Stimulated activated naive B cell treated with anti-CD40 and anti-IgM and Interleukin-4, amounts not matched to agents 10 μg/mL and 1 μg/mL and 100 μg/mL, for 72 hours (primary cell): Measurements from ENCODE around the gene HJV.
"Not testable (repeated sequence)": the region's sequence is repeated elsewhere in the genome, so short reads cannot be mapped to it uniquely, and the experiment has no call there.

Experiments used
- ATAC-seq, 2 donors: fragments of 150-1000 bp; cut with Tn5 transposase; replicated peaks; 2 replicates each; pipeline ENCODE4 v1.10.0; 2021; ENCODE audit warnings: moderate library complexity in 1 of 2
- DNase-seq: peaks from one replicate; pipeline ENCODE4 v3.0.0; 2021
- H3K27ac Mint-ChIP-seq: one replicate; pipeline ENCODE4 v1.8.0; 2022; ENCODE audit warnings: mild to moderate bottlenecking, mixed read lengths
- H3K27me3 Mint-ChIP-seq, 2 donors: one replicate each; pipeline ENCODE4 v1.8.0; 2022; ENCODE audit warnings: mixed read lengths in 2 of 2
- H3K36me3 Mint-ChIP-seq, 2 donors: one replicate each; pipeline ENCODE4 v1.8.0; 2022; ENCODE audit warnings: mixed read lengths in 2 of 2, mild to moderate bottlenecking in 1 of 2
- H3K4me1 Mint-ChIP-seq, 2 donors: one replicate each; pipeline ENCODE4 v1.8.0; 2022; ENCODE audit warnings: mixed read lengths in 2 of 2, mild to moderate bottlenecking in 1 of 2
- H3K4me3 Mint-ChIP-seq, 2 donors: one replicate each; pipeline ENCODE4 v1.8.0; 2022; ENCODE audit warnings: mild to moderate bottlenecking in 2 of 2, mixed read lengths in 2 of 2, moderate library complexity in 1 of 2
- H3K9me3 Mint-ChIP-seq, 2 donors: one replicate each; pipeline ENCODE4 v1.8.0; 2022; ENCODE audit warnings: mixed read lengths in 2 of 2, mild to moderate bottlenecking in 1 of 2

HJV gene, protein sequence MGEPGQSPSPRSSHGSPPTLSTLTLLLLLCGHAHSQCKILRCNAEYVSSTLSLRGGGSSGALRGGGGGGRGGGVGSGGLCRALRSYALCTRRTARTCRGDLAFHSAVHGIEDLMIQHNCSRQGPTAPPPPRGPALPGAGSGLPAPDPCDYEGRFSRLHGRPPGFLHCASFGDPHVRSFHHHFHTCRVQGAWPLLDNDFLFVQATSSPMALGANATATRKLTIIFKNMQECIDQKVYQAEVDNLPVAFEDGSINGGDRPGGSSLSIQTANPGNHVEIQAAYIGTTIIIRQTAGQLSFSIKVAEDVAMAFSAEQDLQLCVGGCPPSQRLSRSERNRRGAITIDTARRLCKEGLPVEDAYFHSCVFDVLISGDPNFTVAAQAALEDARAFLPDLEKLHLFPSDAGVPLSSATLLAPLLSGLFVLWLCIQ

DNA sequence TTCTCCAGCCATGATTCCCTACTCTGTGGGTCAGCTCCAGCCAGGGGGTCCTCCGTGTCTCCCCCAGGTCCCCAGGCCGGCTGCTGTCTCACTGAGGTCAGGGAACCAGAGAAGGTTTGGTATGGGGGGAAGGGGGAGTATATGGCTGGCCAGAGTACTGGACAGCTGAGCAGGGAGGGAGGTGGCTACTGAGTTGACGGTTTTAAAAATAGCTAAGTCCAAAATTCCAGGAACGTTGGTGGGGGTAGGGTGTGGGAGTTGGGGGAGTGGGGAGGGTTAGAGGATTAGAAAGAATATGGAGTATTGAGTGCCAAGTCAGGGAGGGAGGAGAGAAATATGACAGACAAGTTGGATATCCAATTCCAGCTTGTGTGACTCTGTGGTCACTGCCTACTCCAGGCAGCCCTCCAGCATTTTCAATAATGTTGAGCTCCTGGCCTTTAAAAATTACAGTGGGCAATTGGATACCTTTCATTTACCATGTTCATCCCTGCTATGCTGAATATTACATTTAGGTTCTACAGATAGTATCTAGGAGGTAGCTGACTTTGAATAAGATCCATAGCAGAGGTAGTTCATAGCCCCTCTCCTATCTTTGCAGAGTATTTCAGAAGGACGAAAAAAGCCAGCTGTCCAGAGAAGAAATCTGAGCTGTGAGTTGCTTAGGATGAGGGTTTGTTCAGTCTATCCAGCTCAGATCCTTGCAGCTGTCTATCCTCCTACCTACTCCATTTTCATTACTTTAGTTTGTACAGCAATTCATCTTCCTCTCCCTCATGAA is at the start of gene HJV:
TSS of gene HJV (minus strand) at position 114 of the 781 bp plus-strand sequence. CDS start 1,504 bp downstream, outside the sequence.
- Mint-ChIP-seq H3K4me1 (peaks cover 12 to 16% of the 10 kb centered on the region in 2 donors), H3K4me3 (no peak within 1 kb of the TSS), H3K36me3 (no peaks in the 10 kb centered on the region), H3K27ac (no peak within 1 kb of the TSS), H3K9me3 (no peaks in the 10 kb centered on the region), H3K27me3 (peaks cover 48 to 55% of the 10 kb centered on the region in 2 donors)
- DNase-seq: no peak
- ATAC-seq: no peak

DNA sequence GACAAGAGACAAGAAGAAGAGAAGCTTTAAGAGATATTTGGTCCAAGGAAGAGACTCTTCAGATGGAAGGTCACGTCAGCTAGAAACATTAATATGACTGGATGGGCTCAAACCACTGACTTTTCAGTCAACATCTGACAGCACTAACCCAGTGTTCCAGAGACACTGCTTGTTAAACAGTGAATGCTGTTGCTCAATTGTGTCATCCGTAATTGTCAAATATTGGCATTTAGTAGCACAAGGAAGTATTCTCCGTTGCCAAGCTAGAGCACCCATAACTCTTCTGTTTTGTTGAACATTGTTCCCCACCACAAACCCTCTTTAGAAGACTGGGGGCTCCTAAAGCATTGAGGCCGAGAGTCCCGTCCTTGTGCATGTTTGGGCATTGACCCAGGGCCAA is 37.6 kb upstream of the HJV start:
- not testable (repeated sequence) for DNase-seq, H3K4me1 Mint-ChIP-seq, H3K36me3 Mint-ChIP-seq, ATAC-seq, H3K9me3 Mint-ChIP-seq, H3K27ac Mint-ChIP-seq, H3K27me3 Mint-ChIP-seq, H3K4me3 Mint-ChIP-seq

DNA sequence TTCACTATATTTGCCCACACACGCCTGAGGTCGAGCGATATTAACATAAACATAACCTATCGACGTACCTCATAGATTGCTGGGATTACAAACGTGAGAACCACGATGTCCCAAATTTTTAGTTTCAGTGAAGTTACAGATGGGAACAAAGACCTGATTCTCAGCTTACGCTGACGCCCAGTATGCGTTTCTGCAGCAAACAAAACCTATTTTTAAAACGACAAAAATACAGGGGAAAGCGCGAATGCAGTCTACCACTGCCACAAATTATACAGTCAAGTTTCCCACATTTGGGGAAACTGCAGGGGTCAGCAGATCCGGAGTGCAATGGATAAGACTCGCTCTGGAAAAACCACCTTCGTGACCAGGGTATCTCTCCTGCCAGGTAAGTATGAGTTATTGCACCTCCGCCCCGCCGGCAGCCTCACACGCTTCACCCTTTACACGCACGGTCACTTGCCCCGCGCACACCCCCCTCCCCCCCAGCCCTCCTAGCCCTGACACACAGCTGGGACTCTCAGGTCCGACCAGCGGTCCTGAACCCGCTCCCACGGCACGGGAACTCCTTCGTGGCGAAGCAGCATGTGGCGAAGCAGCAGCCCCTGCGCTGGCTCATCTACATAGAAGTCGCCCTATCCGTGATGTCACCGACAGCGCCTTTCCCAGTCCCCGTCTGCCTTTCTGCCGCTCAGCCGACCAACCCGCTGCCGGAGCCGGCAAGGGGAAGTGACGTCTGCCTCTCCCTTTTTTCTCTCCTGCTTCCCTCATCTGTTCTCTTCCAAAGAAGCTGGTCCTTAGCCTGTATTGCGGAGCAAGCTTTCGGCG is 30.5 kb upstream of the HJV start:
- DNase-seq (peak; percentile 89), ATAC-seq (peak; percentile 83 to 84)
- H3K9me3 Mint-ChIP-seq, H3K27me3 Mint-ChIP-seq, H3K36me3 Mint-ChIP-seq: not testable (repeated sequence)
- Mint-ChIP-seq H3K27ac (peak overlapping the region; percentile 100), H3K4me1 (peaks cover 14 to 35% of the 10 kb centered on the region in 2 donors), H3K4me3 (peak overlapping the region; percentile 85 to 92)

DNA sequence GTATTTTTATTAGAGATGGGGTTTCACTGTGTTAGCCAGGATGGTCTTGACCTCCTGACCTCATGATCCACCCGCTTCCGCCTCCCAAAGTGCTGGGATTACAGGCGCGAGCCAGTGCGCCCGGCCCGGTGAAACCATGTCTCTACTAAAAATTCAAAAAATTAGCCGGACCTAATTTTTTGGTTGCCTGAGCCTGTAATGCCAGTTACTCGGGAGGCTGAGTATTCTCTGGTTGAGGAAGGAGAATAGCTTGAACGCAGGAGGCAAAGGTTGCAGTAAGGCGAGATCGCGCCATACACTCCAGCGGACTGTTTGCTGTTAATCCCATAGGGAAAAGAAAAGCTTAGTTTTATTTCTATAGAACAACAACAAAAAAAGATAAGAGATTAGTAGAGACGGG is 29.9 kb upstream of the HJV start:
- no peak for ATAC-seq
- peaks cover 0 to 7% of the 10 kb centered on the region in 2 donors for H3K36me3 Mint-ChIP-seq

DNA sequence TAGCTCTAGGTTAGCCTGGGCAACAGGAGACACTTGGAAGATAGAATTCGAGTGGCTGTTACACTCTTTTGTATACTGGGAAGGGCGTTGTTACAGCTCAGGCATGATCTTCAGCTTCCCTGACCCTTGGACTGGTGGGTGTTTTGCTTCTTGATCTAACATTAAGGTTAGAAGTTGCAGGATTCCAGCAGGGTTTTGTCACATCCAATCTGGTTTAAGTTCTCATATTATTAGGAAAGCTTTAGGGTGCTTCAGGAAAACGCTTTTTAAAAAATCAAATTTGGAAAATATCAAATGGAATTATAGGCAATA is 29.1 kb upstream of the HJV start:
- not testable (repeated sequence) for DNase-seq, ATAC-seq, H3K9me3 Mint-ChIP-seq, H3K27me3 Mint-ChIP-seq, H3K36me3 Mint-ChIP-seq
- peaks cover 14 to 35% of the 10 kb centered on the region in 2 donors for H3K4me1 Mint-ChIP-seq
- H3K4me3 Mint-ChIP-seq: peak overlapping the region in 1 of 2 donors; percentile 1
- H3K27ac Mint-ChIP-seq: peak overlapping the region; percentile 81

More for the DNA sequence above, 29.9 kb upstream of the HJV start:
- peak; percentile 79 for DNase-seq
- Mint-ChIP-seq H3K27ac (peak overlapping the region; percentile 100), H3K27me3 (no peaks in the 10 kb centered on the region), H3K4me1 (peaks cover 14 to 35% of the 10 kb centered on the region in 2 donors), H3K4me3 (peak overlapping the region; percentile 85 to 92), H3K9me3 (peaks cover 0 to 1% of the 10 kb centered on the region in 2 donors)

DNA sequence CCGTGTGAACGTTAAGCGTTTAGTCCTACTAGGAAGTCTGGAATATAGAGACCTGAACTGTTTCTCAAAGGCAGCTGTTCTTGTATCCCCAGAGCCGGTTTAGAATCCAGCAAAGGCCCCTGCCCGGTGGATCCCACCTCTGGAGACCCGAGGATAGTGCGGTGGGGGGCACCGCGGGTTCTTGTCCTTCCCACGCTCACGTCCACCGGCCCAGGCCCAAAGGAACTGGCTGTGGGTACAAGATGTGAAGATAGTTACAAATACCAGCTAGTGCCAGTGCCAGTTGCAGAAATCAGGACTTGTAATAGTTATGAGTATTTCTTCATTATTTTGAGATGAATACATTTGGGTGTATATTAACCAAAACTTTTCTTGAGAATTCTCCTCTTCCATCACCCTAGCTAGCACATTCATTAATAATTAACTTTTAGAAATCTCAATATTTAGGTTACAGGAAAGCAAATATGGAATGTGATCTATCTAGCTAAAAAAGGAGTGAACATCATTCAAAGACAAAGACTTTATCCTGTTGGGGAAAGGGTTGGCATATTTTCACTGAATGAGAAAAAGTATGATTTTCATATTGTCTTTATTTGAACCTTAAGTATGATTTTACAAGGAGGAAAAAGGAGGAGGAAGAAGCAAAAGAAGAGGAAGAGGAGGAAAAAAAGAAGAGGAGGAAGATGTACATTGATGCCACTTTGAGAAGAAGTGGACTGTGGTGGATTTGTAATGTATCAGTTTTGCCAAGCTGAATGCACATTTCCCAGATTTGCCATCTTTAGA is 28.5 kb upstream of the HJV start:
- not testable (repeated sequence) for H3K36me3 Mint-ChIP-seq, DNase-seq, H3K27me3 Mint-ChIP-seq, H3K9me3 Mint-ChIP-seq, ATAC-seq
- H3K27ac Mint-ChIP-seq: peak overlapping the region; percentile 11
- peak overlapping the region; percentile 1 to 12 for H3K4me3 Mint-ChIP-seq
- H3K4me1 Mint-ChIP-seq: peaks cover 14 to 39% of the 10 kb centered on the region in 2 donors

DNA sequence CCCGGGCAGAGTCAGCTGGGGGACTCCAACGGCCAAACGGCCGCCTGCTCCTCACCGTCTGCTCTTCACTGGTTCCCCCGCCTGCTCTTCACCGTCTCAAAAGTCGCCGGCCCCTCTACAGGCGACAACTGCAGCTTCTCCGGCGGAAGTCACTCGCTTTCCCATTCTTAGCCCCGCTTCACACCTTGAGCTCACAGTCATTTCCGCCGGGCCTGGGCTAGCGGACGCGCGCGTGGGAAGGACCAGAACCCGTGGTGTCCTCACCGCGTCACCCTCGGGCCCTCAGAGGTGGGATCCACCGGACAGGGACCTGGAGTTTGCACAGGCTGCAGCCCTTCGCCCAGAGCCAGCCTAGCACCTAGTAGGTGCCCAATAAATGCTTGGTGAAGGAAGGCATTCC is 27.9 kb upstream of the HJV start:
- Mint-ChIP-seq H3K9me3 (peaks cover 0 to 1% of the 10 kb centered on the region in 2 donors), H3K36me3 (peaks cover 0 to 7% of the 10 kb centered on the region in 2 donors), H3K4me1 (peaks cover 13 to 45% of the 10 kb centered on the region in 2 donors), H3K27ac (no peak overlapping the region), H3K4me3 (no peak overlapping the region), H3K27me3 (no peaks in the 10 kb centered on the region)
- DNase-seq (no peak), ATAC-seq (no peak)

DNA sequence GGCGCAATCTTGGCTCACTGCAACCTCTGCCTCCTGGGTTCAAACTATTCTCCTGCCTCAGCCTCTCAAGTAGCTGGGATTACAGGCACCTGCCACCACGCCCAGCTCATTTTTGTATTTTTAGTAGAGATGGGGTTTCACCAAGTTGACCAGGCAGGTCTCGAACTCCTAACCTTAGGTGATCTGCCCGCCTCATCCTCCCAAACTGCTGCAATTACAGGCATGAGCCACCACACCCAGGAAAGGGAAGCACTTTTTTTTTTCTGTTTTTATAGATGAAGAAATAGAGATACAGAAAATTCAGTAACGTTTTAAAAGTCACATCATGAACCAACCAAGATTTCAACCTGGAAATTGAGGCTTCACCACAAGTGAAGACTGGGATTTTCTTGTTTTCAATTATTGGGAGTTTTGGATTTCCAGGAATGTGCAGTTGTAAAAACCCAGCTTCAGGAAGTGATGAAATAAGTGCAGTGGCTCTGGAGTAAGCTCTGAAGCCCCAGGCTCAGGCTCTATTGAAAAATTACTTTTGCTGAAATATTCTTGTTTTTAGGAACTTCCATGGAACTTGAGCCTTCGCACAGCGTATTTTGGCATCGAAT is 27.1 kb upstream of the HJV start:
- H3K4me3 Mint-ChIP-seq, H3K9me3 Mint-ChIP-seq, ATAC-seq, H3K27ac Mint-ChIP-seq, DNase-seq, H3K27me3 Mint-ChIP-seq, H3K36me3 Mint-ChIP-seq: not testable (repeated sequence)
- peaks cover 12 to 46% of the 10 kb centered on the region in 2 donors for H3K4me1 Mint-ChIP-seq

DNA sequence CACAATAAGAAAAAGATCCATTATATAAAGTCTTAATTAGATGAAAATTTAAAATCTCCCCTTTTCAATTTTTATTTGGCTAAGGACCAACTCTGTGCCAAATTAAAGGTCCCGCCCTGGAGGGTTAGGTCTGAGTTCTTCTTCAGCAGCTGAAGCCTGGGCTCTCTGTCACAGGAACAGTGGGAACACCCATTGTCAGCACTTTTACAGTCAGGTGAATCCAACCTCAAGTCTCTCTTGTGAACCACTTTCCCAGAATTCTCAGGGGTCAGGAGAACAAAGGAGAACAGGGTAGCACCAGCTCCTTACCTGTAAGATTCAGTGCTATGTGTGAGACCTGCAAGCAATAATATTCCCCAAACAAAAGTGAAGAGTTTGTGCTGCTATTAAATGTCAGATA is 25.1 kb upstream of the HJV start:
- DNase-seq (no peak), ATAC-seq (no peak)
- Mint-ChIP-seq H3K4me1 (peaks cover 7 to 34% of the 10 kb centered on the region in 2 donors), H3K36me3 (no peaks in the 10 kb centered on the region), H3K4me3 (no peak overlapping the region), H3K27ac (no peak overlapping the region), H3K27me3 (no peaks in the 10 kb centered on the region), H3K9me3 (peaks cover 0 to 1% of the 10 kb centered on the region in 2 donors)

DNA sequence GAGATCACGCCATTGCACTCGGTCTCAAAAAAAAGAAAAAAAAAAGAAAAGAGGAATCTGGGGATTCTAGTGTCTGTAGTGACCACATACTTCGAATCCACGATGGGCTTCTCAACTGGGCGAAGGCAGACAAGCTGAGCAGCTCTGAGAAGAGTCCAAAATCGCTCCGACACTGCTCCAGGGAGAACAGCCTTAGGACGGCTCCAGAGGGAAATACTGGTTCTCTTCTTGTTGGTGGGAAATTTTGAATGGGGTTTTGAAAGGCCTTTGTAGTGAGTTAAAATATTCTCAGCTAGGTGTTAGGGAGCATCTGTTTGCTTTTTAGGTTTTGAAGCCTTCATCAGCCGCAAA is 18.3 kb upstream of the HJV start:
- H3K4me3 Mint-ChIP-seq: peak overlapping the region; percentile 95 to 100
- H3K27me3 Mint-ChIP-seq: peaks cover 0 to 14% of the 10 kb centered on the region in 2 donors
- no peak for ATAC-seq
- H3K9me3 Mint-ChIP-seq: no peaks in the 10 kb centered on the region
- no peak for DNase-seq
- peaks cover 10 to 26% of the 10 kb centered on the region in 2 donors for H3K36me3 Mint-ChIP-seq
- peak overlapping the region; percentile 100 for H3K27ac Mint-ChIP-seq
- peaks cover 30 to 43% of the 10 kb centered on the region in 2 donors for H3K4me1 Mint-ChIP-seq

DNA sequence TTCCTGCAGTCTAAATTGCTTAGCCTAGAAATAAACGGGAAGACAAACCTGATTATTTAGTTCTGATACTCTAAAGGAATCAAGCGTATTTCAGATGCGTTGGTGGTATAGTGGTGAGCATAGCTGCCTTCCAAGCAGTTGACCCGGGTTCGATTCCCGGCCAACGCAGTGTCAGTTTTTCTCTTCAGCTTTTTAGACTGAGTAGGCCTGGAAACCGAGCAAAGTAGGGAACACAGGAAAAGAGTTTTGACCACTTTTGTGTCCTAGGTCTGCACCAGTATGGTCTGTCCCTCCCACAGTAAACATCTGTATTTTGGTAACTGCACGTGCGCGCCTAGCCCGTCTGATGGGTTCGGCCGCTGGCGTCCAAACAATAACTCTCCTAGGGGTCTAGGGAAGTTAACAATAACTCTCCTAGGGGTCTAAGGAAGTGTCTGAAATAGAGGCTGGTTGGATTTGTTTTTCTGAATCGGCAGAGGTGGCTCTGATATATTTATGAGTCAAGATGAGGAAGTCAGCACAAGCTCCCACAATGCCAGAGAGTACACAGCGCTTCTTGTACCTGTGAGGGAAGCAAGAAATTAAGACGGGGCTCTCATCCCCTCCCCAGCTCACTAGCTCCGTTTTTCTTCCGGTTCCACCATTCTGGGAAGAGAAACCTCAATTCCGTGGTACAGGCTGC is 15.6 kb upstream of the HJV start:
- Mint-ChIP-seq H3K36me3 (peaks cover 10 to 26% of the 10 kb centered on the region in 2 donors), H3K27me3 (peaks cover 0 to 14% of the 10 kb centered on the region in 2 donors), H3K4me3 (peak overlapping the region; percentile 95 to 100), H3K27ac (peak overlapping the region; percentile 100), H3K9me3 (no peaks in the 10 kb centered on the region), H3K4me1 (peaks cover 34 to 49% of the 10 kb centered on the region in 2 donors)
- peak; percentile 59 to 62 for ATAC-seq
- DNase-seq: peak; percentile 66

DNA sequence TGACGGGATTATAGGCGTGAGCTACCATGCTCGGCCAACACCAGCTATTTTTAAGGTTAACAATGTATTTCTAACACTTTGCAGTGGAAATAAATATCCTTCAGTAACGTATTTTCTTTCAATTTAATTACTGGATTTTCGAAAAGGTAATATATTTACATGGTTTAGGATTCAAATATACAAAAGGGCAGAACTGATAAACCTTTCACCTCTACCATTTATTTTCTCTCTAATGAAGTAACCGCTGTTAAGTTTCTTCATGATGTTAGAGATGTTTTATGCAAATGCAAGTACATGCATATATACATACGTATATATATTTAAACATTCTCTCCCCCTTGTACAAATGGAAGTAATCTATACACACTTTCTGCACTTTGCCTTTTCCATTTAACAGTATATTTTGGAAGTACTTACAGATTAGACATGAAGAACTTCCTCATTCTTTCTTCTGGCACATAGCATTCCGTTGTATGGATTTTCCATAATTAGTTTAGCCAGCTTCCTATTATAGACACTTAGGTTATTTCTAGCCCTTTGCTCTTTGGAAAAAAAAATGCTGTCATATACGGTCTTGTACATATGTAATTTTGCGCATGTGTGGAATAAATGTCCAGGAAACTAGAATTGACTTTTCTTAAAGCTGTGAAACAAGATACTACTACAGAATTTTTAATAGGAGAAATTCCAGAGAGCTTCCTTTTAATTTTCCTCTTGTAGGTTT is 14.9 kb upstream of the HJV start:
- Mint-ChIP-seq H3K9me3 (no peaks in the 10 kb centered on the region), H3K27ac (peak overlapping the region; percentile 100), H3K4me3 (peak overlapping the region; percentile 95 to 100), H3K4me1 (peaks cover 34 to 49% of the 10 kb centered on the region in 2 donors), H3K27me3 (peaks cover 0 to 14% of the 10 kb centered on the region in 2 donors), H3K36me3 (peaks cover 10 to 26% of the 10 kb centered on the region in 2 donors)
- ATAC-seq: no peak
- no peak for DNase-seq
